HL-60 (cell line): ENCODE data around the gene IFITM5.

ENCODE experiments used
- DNase-seq, 2 experiments: peaks; one replicate each; pipeline ENCODE4 v3.0.0-alpha.2; 2010 to 2020; ENCODE audit warnings: low read depth in 1 of 2, low spot score in 1 of 2
- H3K27ac ChIP-seq: fragments of 250-450 bp; sonication (Bioruptor Pico); replicated peaks from 2 replicates; pipeline ENCODE4 v1.5.1; 2020; ENCODE audit warnings: mild to moderate bottlenecking, moderate library complexity
- H3K27me3 ChIP-seq: fragments of 250-450 bp; sonication (Bioruptor Pico); 2 replicates; pipeline ENCODE4 v1.5.1; 2021; ENCODE audit warnings: mild to moderate bottlenecking, moderate library complexity; ENCODE audit not compliant: insufficient read depth, poor library complexity, severe bottlenecking
- H3K4me3 ChIP-seq: replicated peaks from 2 replicates; pipeline ENCODE4 v1.5.1; 2011; ENCODE audit warnings: mild to moderate bottlenecking, control low read depth, low read length; ENCODE audit not compliant: insufficient read depth
- GABPA ChIP-seq: IDR thresholded peaks from 2 replicates; pipeline ENCODE4 v1.6.1; 2012; ENCODE audit warnings: low read depth
- POLR2AphosphoS5 ChIP-seq: IDR thresholded peaks from 2 replicates; pipeline ENCODE4 v1.6.1; 2012; ENCODE audit warnings: low read depth
- REST ChIP-seq: IDR thresholded peaks from 2 replicates; pipeline ENCODE4 v1.6.1; 2012; ENCODE audit warnings: low read depth; ENCODE audit not compliant: insufficient replicate concordance
- SPI1 ChIP-seq: IDR thresholded peaks from 2 replicates; pipeline ENCODE4 v1.6.1; 2012; ENCODE audit warnings: low read depth, mild to moderate bottlenecking, borderline replicate concordance
- TF ChIP-seq, protein P1 (sequence below): IDR thresholded peaks from one replicate; pipeline ENCODE4 v1.5.1; 2011; ENCODE audit warnings: low read length, control low read depth, inconsistent platforms; ENCODE audit not compliant: insufficient read depth

Gene IFITM5

DNA sequence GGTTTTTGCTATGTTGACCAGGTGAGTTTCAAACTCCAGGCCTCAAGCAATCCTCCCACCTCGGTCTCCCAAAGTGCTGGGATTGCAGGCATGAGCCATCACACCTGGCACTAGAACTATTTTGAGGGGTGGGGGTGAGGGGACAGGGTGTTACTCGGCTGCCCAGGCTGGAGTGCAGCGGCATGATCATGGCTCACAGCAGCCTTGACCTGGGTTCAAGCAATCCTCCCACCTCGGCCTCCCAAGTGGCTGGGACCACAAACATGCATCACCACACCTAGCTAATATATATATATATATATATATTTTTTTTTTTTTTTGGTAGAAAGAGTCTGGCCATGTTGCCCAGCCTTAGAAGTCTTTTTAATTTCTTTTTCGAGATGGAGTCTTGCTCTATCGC lies 38.4 kb upstream of the IFITM5 start:
- TF ChIP-seq REST = no peak
- TF ChIP-seq SPI1 = no peak
- TF ChIP-seq, protein P1, sequence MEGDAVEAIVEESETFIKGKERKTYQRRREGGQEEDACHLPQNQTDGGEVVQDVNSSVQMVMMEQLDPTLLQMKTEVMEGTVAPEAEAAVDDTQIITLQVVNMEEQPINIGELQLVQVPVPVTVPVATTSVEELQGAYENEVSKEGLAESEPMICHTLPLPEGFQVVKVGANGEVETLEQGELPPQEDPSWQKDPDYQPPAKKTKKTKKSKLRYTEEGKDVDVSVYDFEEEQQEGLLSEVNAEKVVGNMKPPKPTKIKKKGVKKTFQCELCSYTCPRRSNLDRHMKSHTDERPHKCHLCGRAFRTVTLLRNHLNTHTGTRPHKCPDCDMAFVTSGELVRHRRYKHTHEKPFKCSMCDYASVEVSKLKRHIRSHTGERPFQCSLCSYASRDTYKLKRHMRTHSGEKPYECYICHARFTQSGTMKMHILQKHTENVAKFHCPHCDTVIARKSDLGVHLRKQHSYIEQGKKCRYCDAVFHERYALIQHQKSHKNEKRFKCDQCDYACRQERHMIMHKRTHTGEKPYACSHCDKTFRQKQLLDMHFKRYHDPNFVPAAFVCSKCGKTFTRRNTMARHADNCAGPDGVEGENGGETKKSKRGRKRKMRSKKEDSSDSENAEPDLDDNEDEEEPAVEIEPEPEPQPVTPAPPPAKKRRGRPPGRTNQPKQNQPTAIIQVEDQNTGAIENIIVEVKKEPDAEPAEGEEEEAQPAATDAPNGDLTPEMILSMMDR = no peak
- no peak for TF ChIP-seq GABPA
- no peak for TF ChIP-seq POLR2AphosphoS5
- no peak overlapping the region for H3K27ac ChIP-seq
- no peaks in the 10 kb centered on the region for H3K27me3 ChIP-seq
- no peak overlapping the region for H3K4me3 ChIP-seq
- DNase-seq = no peak

DNA sequence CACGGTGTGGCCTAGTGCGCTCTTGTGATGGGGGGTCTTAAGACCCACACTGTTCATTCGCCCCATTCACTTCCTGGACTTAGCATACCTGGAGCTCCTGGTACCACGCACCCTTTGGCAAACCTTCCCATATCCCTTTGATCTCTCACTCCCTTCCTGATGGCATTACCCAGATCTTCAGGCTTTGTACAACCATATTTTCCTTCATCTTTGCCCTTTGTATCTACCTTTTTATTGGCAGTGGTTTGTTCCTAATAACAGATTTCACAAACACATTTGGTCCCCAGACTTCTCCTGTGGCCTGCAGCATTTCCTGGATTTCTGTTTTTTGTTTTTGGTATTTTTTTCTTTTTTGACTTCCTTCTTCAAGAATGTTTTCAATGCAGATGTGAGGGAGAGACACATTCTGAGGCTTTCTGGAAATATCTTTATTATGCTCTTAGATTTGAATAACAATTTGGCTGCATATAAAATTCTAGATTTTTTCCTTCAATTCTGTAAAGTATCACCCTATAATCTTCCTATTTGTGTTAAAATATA lies 37.4 kb upstream of the IFITM5 start:
- no peaks in the 10 kb centered on the region for H3K27me3 ChIP-seq
- TF ChIP-seq SPI1 = peak; percentile 55; the same call in 1 of the 2 replicates
- TF ChIP-seq GABPA = no peak
- no peak for TF ChIP-seq POLR2AphosphoS5
- TF ChIP-seq, protein P1 = no peak
- no peak for TF ChIP-seq REST

GRCh38 chr11:335779-336658 lies 36.7 kb upstream of the IFITM5 start:
- H3K27me3 ChIP-seq = peaks cover 4% of the 10 kb centered on the region
- peak in 1 of 2 experiments; percentile 49 for DNase-seq
- H3K4me3 ChIP-seq = no peak overlapping the region
- TF ChIP-seq REST (no peak), SPI1 (peak; percentile 48; the same call in 1 of the 2 replicates), POLR2AphosphoS5 (peak; percentile 41; the same call in 1 of the 2 replicates)
- peak overlapping the region; percentile 40 for H3K27ac ChIP-seq

More for the DNA sequence above, 37.4 kb upstream of the IFITM5 start:
- no peak overlapping the region for H3K27ac ChIP-seq
- DNase-seq = no peak
- H3K4me3 ChIP-seq = no peak overlapping the region
